Effector CD4-positive, alpha-beta T cell (primary cell): Measurements from ENCODE around the gene CCDC134.
A peak's percentile ranks its signal among the peaks of the same experiment; 100 is the strongest.

Source experiments
- DNase-seq: peaks from one replicate; pipeline ENCODE4 v3.0.0-alpha.2; 2020
- total RNA-seq: gene quantifications from one replicate; lab custom pipeline; 2026; lab: John Stamatoyannopoulos, UW

Gene CCDC134
- 37.9 reads per million, percentile 62 among the genes with 10 or more reads in this experiment for total RNA-seq

- DNase-seq, result peak; percentile 87
Measured at GRCh38 chr22:41800348-41801146, at the start of gene CCDC134. CCDC134 (plus strand) TSS chr22:41800679; CDS start chr22:41808891, 8,212 bp downstream.

GRCh38 chr22:41752011-41752970 lies 48.2 kb upstream of the CCDC134 start:
- DNase-seq, result no peak

DNA sequence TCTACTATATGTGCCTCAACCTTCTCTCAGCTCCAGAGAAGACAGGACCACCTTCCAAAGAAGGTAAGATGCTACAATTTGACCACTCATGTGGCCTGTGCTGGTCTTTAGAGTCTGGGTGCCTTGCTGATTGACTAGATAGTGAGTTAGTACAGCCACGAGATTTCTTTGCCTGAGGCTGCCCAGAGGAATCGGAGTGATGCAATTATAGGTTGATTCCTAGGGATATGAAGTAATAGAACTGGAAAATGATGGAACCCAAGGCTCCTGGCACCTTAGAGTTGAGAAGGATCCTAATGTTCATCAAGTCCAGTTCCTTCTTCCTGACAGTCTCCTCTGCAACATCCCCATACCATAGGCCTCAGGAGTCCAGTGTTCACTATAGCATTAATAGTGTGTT lies 46.5 kb upstream of the CCDC134 start:
- no peak for DNase-seq

DNA sequence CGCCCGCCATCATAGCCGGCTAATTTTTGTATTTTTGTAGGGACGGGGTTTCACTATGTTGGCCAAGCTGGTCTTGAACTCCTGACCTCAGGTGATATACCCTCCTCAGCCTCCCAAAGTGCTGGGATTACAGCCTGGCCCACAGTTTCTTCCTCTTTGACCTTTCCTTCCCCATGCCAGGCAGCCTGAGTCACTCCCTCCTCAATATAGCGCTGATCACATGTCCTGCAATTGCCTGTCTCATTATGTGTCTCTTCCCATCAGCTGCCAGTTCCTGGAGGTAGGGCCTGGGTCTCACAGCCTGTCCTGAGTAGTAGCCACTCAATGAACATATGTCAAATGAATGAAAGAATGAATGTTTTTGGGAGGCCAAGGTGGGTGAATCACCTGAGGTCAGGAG lies 43.0 kb upstream of the CCDC134 start:
- DNase-seq, result no peak

DNA sequence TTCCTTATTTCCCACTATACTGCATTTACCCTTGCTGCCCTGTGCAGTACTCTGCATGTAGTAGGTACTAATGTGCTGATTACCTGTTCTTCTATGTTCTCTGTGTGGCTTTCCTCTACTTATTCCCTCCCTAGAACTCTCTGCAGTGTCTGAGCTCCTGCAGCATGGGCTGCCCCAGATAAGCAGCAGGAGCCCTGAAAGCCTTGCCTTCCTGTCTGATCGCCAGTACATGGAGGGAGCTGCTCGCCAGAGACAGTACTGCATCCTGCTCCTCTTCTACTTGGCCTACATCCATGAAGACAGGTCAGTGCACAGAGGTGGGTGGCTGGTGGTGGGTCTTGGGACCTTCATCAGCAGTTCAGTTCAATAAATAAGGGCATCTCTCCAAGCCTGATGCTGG lies 42.2 kb upstream of the CCDC134 start:
- no peak for DNase-seq

GRCh38 chr22:41762980-41763779 lies 37.3 kb upstream of the CCDC134 start:
- DNase-seq, result no peak

- no peak for DNase-seq
Measured at GRCh38 chr22:41766476-41766875, 34.0 kb upstream of the CCDC134 start.

DNA sequence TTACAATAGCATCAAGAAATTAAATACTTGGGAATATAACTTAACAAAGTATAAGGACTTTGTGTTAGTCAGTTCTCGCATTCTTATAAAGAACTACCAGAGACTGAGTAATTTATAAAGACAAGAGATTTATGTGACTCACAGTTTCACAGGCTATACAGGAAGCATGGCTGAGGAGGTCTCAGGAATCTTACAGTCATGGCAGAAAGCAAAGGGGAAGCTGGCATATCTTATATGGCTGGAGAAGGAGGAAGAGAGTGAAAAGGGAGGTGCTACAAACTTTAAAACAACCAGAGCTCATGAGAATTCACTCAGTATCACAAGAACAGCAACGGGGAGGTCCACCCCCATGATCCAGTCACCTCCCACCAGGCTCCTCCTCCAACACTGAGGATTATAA lies 32.0 kb upstream of the CCDC134 start:
- DNase-seq, result no peak

GRCh38 chr22:41770715-41771468 lies 29.6 kb upstream of the CCDC134 start:
- no peak for DNase-seq

GRCh38 chr22:41772198-41772597 lies 28.3 kb upstream of the CCDC134 start:
- DNase-seq, result no peak

- DNase-seq, result no peak
Measured at GRCh38 chr22:41772645-41773044, 27.8 kb upstream of the CCDC134 start.

GRCh38 chr22:41775338-41775737 lies 25.1 kb upstream of the CCDC134 start:
- no peak for DNase-seq

- no peak for DNase-seq
Measured at GRCh38 chr22:41775976-41776375, 24.5 kb upstream of the CCDC134 start.

GRCh38 chr22:41776381-41776780 lies 24.1 kb upstream of the CCDC134 start:
- no peak for DNase-seq

- DNase-seq, result no peak
Measured at GRCh38 chr22:41777749-41778425, 22.6 kb upstream of the CCDC134 start.

- DNase-seq, result no peak
Measured at GRCh38 chr22:41779929-41780505, 20.5 kb upstream of the CCDC134 start.

- DNase-seq, result peak; percentile 90
Measured at GRCh38 chr22:41780746-41781505, 19.6 kb upstream of the CCDC134 start.

GRCh38 chr22:41781507-41781906 lies 19.0 kb upstream of the CCDC134 start:
- no peak for DNase-seq

GRCh38 chr22:41782316-41782715 lies 18.2 kb upstream of the CCDC134 start:
- DNase-seq, result no peak

DNA sequence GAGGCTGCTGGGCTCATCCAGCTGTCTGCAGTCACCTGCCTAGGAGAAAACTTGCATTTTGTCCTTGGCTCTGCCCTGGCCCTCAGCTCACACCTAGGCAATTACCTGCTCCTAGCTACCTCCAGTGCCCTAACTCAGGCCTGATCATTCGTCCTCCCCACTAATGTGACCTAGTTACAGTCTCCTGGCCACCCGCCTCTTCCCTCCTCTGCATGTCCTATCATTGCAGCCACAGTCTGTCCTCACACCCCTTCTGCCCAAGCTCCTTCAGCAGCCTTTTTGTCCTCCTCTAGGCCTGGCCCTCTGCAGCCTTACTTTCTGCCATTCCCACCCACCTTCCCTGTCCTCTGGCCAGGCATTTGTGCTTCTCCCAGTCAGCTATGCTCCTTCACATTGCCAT lies 17.7 kb upstream of the CCDC134 start:
- DNase-seq, result no peak
